ENCODE measurements around the gene SEC14L2.

The SEC14L2 gene

DNA sequence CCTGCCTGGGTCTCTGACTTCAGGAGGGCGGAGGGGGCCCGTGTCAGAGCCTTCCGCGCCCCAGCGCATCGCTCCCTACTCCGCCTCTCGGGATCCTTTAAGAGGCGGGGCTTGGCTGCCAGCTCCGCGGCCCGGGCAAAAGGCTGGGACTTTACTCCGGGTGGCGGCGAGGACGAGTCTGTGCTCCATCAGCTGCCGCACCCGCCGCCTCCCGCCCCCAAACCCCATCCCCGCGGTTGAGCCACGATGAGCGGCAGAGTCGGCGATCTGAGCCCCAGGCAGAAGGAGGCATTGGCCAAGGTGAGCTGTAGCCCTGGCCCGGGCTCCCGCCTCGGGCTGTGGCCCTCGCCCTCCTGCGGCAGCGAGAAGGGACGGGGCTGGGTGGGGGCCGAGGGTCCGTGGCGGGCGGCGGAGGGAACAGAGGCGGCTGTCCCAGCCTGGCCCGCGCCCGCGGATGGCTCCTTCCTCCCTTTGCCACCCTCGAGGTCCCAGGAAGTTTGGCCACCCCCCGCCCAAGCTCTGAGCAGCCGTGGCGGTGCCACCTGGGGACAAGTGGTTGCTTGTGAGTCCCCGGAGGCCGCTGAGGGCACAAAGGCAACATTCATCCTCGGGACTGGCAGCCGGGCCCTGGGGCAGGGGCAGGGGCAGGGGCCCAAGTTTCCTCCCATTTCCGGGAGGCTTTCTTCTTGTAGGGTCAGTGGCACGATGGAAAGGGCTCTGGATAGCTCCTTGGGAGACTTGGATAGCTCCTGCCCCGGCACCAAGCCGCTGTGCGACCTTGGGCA is at the start of gene SEC14L2:
Gene SEC14L2, plus strand, starts transcription at position 148 of the 785 bp plus-strand sequence. Its CDS starts 99 bp downstream, at position 247.
- no peak for DNase-seq (ENCODE audit: low read depth)

DNA sequence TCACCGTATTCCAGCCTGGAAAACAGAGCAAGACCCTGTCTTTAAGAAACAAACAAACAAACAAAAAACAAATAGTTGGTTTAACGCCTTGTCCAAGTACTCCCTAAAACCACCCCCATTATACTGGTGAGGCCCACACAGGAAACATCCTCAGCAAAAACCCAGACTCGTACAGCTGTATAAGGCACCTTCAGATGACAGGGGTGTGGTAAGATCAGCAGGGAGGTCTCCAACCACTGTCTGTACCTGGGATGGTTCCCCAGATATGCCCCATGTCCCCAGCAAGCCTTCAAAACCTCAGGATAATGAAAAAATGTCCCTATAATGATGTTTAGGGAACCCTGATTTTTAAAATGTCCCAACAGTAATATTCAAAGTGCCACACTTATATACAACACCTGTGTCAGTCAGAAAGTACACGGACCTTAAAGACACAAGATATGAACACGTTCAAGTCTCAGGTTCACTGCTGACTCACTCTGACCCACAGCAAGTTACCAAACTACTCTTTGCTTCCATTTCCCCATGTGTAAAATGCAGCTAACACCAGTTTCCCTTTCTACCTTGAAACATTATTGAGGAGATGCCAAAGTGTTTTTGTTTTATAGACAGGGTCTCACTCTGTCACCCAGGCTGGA is 49.4 kb upstream of the SEC14L2 start:
- no peak for DNase-seq (ENCODE audit: low read depth)

DNA sequence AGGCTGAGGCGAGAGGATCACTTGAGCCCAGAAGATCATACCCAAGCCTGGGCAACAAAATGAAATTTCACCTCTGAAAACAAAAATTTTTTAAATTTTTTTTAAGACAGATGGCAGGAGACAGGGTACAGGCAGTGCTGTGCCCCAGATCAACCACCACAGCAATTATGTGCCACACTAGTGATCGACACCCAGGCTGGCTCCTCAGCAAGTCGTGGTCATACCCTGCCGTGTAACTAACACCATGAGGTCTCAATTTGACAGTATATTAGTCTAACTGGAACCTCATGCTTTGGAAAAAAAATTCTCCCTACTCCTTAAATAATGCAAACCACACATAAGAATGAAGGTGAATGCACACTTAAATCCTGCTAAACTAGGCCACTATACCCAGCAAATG is 48.4 kb upstream of the SEC14L2 start:
- DNase-seq (ENCODE audit: low read depth): no peak

DNA sequence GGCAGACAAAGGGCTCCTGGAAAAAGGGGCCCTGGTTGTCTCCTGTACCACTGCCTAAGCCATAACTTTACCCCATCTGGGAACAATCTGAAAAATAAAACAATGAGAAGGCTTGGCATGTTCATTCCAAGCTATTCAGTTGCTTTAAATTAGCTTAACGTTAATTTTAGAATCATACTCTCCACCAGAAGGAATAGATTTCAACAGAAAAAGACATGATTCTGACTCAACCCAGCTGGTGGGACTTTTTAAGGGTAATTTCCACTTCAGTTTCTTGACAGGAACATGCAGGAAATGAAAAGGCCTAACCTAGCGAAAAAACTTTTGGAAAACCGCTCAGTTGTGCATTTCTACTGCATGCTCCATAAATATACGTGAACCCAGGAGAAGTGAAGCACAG is 48.0 kb upstream of the SEC14L2 start:
- DNase-seq (ENCODE audit: low read depth): no peak

DNA sequence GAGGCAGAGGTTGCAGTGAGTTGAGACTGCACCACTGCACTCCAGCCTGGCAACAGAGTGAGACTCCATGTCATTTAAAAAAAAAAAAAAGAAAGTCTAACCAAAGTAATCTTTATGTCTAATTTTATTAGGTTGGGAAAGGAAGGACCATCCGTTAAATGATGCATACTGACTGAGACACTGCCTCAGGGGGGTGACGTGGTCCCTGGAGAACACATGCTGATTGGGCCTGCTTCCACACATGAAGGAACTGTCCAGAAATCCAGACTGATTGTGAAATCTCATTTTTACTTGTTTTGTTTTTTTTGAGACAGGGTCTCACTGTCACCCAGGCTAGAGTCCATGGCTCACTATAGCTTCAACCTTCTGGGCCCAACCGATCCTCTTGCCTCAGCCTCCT is 45.6 kb upstream of the SEC14L2 start:
- no peak for DNase-seq (ENCODE audit: low read depth)

DNA sequence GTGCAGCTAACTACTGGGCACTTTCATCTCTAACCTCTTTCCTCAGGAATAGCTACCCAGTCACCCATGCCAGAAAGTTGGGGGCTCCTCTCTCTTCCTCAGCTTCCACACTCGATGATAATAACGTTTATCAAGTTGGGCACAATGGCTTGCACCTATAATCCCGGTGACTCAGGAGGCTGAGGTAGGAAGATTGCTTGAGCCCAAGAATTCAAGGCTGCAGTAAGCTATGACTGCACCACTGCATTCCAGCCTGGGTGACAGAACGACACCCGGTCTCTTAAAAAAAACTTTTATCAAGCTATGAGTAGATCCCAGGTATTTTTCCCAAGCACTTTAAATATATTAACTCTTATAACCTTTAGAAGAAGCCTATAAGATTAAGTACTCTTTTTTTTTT is 42.2 kb upstream of the SEC14L2 start:
- no peak for DNase-seq (ENCODE audit: low read depth)

DNA sequence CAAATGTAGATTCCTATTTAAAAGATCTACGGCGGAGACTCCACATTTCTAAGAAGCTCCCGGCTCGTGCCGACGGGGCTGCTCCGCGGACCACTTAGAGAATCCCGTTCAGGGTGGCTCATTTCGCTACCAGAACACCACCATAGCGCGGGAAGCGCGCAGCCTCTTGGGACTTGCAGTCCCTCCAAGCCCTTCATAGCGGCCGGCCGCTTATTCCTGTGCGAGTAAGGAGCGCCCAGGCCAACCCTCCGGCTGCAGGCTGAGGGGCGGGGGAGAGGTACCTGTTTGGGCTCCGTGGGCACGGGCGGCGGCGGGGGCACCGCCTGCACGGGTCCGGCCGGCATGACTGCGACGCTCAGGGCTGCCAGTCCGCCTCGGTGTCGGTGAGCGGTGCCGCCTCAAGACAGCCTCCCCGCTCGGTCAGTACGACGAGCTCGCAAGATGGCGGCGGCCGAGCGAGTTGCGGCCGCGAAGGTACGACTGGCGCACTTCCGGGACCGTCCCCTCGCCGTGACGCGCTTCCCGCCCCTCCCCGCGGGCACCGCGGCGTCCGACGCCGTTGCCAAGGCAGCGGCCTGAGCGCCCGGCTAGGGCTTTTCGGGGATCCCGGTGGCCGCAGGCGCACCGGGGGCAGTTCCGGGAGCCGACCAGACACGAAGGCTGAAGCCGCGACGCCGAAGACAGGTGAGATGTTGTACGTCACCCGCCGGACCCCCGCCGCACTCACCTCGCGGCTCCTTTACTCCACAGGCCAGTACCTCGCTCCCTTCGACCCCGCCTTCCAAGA is 40.2 kb upstream of the SEC14L2 start, which contains the start of the genes CCDC157 and SF3A1:
Gene CCDC157, plus strand, starts transcription at position 559 of the 787 bp plus-strand sequence. CDS start 8,994 bp downstream, outside the sequence.
Gene SF3A1, minus strand, starts transcription at position 446 of the 787 bp plus-strand sequence. Its CDS starts 102 bp downstream, at position 344.
- peak; percentile 68 for DNase-seq (ENCODE audit: low read depth)

DNA sequence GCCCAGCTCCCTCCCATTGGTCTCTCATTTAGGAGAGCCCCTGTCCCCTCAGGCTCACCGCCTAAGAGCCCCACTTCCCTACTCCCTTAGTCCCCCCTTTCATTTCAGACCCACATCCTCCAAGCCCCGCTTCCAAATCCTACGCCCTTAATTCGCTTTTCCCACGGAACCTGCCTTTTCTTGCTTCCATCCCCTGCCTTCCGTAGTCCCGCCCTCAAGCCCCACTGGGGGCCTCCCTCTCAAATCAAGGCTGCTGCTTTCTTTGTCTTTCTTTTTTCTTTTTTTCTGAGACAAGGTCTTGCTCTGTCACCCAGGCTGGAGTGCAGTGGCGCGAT is 39.6 kb upstream of the SEC14L2 start:
- DNase-seq (ENCODE audit: low read depth): no peak

DNA sequence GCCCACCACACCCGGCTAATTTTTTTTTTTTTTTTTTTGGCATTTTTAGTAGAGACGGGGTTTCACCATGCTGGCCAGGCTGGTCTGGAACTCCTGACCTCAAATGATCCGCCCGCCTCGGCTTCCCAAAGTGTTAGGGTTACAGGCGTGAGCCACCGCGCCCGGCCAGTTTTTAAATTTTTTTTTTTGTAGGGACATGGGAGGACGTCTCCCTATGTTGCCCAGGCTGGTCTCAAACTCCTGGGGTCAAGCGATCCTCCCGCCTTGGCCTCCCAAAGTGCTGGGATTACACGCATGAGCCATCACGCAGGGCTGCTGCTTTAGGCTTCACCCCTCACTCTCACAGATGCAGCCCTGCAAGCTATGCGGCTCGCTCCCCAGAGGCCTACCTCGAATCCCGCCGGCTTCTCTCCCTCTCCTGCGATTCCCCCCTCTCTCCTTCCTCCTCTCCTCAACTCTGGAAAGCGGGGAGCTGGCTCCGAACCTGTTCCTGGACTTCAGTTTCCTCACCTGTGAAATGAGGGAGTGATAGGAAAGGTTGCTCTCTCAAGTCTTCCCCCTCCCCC is 39.1 kb upstream of the SEC14L2 start:
- DNase-seq (ENCODE audit: low read depth): no peak

DNA sequence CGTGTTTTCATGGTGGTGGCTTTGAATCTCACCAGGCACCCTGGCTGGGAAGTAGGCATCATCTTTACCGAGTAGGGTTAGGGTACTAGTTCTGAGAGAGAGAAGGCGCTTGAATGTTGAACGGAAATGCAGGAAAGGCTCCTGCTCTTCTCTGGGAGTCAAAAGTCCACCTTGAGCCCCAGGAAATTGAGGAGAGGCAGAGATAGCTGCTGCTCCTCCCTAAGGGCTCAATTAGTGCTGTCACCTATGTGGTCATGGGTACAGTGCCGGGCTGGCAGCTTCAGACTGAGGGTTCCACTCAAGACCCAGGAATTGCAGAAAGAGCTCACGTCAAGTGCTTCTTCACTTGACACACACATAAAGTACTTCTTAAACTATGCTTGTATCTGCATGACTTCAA is 38.3 kb upstream of the SEC14L2 start:
- DNase-seq (ENCODE audit: low read depth): no peak

DNA sequence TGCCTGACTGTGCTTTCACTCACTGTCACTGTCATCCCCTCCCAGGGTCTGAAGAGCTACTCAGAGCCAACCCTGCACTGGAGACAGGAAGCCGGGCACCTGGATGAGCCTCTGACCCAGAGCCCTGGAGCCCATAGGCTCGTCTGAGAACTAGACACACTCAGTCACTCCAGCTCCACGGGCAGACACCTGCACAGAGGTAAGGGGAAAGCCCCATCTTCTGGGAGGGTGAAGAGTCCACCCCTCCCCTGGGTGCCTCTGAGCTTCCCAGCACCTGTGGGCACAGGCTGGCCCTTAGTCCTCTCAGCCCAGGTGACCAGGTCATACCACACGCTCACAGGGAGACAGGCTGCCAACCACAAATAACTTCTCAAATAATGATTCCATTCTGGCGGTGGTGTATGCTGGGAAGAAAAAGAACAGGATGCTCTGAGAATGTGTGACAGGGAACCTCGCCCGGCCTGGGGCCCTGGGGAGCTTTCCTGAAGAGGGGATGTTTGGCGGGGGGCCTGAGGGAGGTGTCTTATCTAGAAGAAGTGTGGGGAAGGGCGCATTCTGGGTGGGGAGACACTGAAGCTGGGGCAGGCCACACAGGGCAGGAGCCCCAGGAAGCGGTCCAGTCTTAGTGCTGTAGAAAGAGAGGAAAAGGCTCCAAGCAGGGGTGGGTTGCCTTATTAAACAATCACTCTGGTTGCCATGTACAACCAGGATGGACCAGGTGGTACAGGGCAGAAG is 34.7 kb upstream of the SEC14L2 start:
- DNase-seq (ENCODE audit: low read depth): no peak

DNA sequence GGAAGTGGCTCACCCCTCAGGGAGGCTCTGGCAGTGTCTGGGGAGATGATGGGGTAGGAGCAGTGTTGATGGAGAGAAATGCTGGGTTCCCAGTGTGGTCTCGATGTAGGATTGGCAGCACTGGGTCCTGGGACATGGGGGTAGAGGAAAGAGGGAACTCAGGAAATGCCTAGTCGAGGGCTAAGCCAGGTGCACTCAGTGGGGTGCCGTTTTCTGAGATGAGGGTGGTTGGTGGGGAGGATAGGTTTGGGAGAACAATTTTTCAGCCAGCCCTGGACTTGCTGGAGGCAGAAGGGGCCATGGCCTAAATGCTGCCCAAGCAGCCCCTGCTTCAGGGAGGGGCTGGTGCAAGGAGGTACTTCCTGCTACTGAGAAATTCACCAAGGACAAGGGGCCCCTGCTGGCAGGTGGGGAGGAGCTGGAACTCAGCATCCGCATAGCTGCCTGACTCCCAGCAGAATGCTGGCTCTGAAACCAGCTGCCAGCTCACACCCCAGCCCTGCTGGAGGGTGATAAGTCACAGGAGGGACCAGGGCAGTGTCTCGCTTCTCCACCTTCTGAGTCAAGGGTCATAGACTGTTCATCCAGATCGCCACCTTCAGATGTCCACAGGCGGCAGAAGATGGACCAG is 34.1 kb upstream of the SEC14L2 start:
- DNase-seq (ENCODE audit: low read depth): no peak

DNA sequence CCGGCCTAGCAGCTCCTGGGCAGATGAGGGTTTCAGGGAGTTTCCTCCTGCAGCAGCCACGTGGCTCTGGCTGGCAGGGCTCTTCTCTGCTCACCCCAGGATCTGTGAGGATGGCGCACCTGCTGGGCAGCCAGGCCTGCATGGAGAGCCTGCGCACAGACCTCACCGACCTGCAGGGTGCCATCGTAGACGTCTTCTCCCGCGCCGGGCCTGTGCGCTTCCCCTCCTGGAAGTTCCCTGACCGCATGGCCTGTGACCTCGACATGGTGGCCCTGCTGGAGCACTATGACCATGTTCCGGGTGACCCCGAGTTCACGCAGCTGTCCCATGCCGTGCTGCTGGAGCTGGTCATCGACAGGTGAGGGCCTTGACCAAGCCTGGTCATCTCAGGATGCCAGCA is 30.9 kb upstream of the SEC14L2 start:
- no peak for DNase-seq (ENCODE audit: low read depth)

DNA sequence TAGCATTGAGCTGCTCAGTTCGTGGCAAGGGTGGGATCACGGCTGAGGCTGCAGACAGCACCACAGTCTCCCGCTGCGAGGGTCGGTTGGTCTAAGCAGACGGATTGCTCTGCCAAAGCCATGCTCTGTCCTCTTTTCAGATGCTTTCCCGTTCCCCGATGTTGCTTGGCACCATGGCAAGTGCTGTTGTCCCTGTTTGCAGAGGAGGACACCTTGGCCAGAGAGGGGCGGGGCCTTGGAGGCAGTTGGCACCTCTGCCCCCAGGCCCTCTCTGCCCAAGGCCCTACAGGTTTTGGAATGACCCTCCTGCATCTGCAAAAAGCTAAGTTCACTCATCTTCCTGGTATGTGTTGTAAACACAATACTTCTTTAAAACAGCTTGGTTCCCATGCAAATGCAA is 28.4 kb upstream of the SEC14L2 start:
- DNase-seq (ENCODE audit: low read depth): no peak

DNA sequence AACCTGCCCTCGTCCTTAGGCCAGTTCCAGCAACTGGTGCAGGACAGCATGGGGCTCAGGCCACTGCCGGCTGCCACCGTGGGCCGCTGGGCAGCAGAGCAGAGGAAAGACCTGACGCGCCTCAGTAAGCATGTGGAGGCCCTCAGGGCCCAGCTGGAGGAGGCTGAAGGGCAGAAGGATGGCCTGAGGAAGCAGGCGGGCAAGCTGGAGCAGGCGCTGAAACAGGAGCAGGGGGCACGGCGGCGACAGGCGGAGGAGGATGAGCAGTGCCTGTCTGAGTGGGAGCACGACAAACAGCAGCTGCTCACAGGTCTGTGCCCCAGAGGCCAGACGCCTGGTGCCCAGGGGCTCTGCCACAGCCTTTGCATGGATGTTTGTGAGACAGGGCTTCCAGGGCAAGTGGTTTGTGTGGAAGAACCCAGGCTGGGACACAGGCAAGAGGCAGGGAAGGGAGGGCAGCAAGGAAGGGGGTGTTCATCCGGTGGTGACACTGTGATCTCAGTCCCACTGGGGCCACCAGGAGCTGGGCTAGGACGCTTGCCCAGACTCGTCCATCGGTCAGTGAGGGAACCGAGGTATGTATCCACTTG is 26.1 kb upstream of the SEC14L2 start:
- no peak for DNase-seq (ENCODE audit: low read depth)

DNA sequence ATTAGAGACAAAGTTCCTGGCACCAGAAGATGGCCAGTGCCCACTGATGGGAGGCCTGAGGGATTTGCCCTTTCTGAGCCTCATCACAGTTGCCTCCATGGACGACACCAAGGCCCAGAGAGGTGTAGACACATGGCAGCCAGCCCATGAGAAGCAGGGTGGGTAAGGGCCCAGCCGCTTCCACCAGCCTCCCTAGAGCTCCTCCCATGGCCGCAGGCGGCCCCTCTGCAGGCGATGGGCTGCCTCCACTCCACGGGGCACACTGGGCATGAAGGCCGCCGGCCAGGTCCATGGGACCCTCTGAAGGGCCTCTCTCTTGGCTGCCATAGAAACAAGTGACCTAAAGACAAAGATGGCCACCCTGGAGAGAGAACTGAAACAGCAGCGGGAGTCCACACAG is 25.5 kb upstream of the SEC14L2 start:
- no peak for DNase-seq (ENCODE audit: low read depth)

DNA sequence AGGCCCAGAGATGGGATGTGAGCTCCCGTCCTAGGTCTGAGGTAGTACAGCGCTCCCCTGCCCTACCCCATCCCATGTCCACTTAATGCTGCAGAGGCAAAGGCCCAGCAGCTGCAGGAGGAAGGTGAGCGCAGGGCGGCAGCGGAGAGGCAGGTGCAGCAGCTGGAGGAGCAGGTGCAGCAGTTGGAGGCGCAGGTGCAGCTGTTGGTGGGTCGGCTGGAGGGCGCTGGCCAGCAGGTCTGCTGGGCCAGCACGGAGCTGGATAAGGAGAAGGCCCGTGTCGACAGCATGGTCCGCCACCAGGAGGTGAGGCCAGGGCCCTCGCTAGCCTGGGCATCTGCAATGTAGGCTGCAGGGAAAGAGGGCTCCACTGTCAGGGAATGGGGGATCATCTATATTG is 24.8 kb upstream of the SEC14L2 start:
- no peak for DNase-seq (ENCODE audit: low read depth)

DNA sequence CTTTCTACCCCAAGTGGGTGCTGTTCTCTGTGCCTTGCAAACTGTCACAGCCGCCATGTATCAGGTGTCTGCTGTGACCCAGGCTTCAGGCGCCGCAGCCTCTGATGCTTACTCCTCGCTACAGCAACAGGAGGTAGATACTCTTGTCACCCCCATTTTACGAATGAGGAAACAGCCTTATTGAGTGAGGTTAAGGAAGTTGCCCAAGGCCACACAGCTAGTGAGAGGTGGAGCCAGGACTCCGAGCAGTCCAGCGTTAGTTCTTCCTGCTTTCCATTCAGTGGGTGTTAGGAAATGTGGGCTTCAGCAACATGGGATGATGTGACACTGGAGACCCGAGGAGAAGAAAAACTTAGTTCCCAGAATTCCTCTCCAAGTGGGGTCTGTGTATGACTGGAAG is 23.9 kb upstream of the SEC14L2 start:
- no peak for DNase-seq (ENCODE audit: low read depth)

DNA sequence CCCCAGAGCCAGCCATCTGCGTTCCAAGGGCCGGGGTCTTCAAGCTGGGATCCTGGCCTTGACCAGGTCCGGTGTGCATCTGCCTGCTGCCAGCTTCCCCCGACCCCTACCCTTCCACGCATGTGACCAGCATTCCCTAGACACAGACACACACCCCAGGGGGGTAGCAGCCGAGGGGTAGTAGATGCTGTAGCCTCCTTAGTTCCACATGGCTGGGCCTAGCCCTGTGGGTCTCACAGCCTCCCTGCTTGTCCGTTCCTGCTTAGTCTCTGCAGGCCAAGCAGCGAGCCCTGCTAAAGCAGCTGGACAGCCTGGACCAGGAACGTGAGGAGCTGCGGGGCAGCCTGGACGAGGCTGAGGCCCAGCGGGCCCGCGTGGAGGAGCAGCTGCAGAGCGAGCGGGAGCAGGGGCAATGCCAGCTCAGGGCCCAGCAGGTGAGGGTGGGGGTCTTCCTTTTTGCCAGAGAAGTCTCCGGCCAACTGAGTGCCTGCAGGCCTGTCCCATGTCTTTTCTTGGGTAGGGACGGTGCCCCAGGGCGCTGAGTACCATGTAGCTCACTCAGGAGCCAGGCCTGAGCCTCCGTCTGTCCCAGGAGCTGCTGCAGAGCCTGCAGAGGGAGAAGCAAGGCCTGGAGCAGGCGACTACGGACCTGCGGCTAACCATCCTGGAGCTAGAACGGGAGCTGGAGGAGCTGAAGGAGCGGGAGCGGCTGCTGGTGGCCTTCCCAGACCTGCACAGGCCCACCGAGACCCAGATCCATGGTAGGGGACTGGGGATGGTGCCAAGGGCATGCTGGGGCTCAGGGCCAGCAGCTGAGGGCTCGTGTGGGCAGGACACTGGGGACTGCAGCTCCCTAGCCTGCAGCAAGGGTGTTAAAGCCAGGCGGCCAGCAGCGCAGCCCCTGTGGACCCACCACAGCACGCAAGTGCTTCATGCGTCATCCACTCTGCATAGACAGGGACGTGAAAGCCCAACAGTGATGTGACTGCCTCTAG is 23.2 kb upstream of the SEC14L2 start:
- DNase-seq (ENCODE audit: low read depth): no peak
